Esophagus squamous epithelium (tissue), 5 donors: Measurements from ENCODE around the gene NUDT4B. TPM values are rescaled to one million over a fixed set of nuclear protein-coding genes. Genes with fewer than 3 reads are reported as not detected.
"Not testable (repeated sequence)": the region's sequence is repeated elsewhere in the genome, so short reads cannot be mapped to it uniquely, and the experiment has no call there.

Experiments used
- DNase-seq: peaks from one replicate; lab custom pipeline; 2025; lab: John Stamatoyannopoulos, UW
- H3K27ac ChIP-seq, 4 donors: fragments of 200-600 bp; sonication (generic); one replicate each; pipeline ENCODE4 v1.5.1; 2016 to 2019; ENCODE audit warnings: mild to moderate bottlenecking in 1 of 4
- H3K27me3 ChIP-seq, 4 donors: fragments of 200-600 bp; sonication (generic); 1 replicate in 3 of 4; 2 replicates in 1 of 4; pipeline versions ENCODE4 v1.5.1 to v1.6.0; 2017 to 2021; ENCODE audit warnings: antibody characterized with exemption in 1 of 4
- H3K36me3 ChIP-seq, 3 donors: fragments of 200-600 bp; sonication (generic); one replicate each; pipeline ENCODE4 v1.5.1; 2016 to 2019
- H3K4me1 ChIP-seq, 3 donors: fragments of 200-600 bp; sonication (generic); one replicate each; pipeline ENCODE4 v1.5.1; 2017 to 2019
- H3K4me3 ChIP-seq, 4 donors: fragments of 200-600 bp; sonication (generic); 1 replicate in 3 of 4; 2 replicates in 1 of 4; pipeline ENCODE4 v1.5.1; 2016 to 2019; ENCODE audit warnings: mild to moderate bottlenecking in 2 of 4, moderate library complexity in 1 of 4
- H3K9me3 ChIP-seq, 3 donors: fragments of 200-600 bp; sonication (generic); one replicate each; pipeline ENCODE4 v1.5.1; 2016 to 2019
- WGBS, 2 donors: methylation state at CpG; one replicate each; pipeline ENCODE4 v1.1.5; 2018; 5-methylcytosine and 5-hydroxymethylcytosine counted together
- intact Hi-C: fragments of 100-400 bp; cut with DNase I; formaldehyde crosslinking; loops from one replicate; pipeline ENCODE4 v1.15.0; 2022
- total RNA-seq, 4 donors: library from RNA; depleted of rRNA; stranded (reverse); fragments of >200 nt; gene quantifications; one replicate each; pipeline ENCODE4 v1.1.0, GENCODE V29; 2016
- donor health status: DM: yes; HTN: yes; CAD: no.

NUDT4B gene
- 10 to 100 TPM in 3 of 4 donors, 1 to 10 TPM in 1; 2.0 to 24.6 (median 14.7) TPM for total RNA-seq

DNA sequence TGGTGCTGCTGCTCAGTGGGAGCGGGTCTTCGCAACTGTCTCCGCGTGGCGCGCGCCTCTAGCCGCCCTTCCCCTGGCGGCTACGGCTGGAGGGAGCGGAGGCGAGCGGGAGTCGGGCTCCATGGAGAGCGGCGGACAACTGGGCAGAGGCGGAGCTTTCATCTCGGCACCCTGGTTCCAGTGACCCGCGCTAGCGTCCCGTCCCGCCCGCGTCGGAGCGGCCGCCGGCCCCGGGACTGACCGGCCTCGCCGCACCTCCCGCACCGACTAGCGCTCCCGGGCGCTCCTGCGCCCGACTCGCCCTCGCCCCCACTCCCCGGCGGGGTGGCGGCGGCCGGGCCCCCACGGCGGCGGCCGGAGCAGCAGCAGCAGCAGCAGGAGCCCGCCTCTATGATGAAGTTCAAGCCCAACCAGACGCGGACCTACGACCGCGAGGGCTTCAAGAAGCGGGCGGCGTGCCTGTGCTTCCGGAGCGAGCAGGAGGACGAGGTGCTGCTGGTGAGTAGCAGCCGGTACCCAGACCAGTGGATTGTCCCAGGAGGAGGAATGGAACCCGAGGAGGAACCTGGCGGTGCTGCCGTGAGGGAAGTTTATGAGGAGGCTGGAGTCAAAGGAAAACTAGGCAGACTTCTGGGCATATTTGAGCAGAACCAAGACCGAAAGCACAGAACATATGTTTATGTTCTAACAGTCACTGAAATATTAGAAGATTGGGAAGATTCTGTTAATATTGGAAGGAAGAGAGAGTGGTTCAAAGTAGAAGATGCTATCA, at the start of gene NUDT4B:
Gene NUDT4B (plus strand): TSS at position 212 of the 772 bp plus-strand sequence. CDS start 179 bp downstream, at position 391.
- H3K4me3 ChIP-seq, H3K4me1 ChIP-seq, H3K9me3 ChIP-seq, H3K36me3 ChIP-seq, H3K27ac ChIP-seq, DNase-seq, H3K27me3 ChIP-seq, intact Hi-C loops: not testable (repeated sequence)
- WGBS, 2 donors, result no CpG with 5 or more reads among the region's 68 CpGs

DNA sequence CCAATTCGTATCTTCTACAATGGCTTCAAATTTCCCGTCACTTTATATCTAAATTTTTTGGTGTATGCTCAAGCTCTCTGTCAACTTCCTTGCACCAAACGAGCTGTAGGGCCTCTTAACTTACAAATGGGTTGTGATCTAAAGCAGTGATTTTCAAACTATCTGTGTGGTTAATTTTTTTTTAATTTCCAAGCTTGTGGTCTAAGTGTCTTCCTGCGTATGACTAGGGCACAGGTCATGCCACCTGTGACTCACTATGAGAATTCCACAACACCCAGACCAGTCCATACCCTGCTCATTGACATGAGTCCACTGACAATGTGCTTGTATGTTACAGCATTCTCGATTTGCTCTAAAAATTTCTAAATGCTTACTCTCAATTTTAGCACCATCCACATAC, 49.2 kb upstream of the NUDT4B start:
- DNase-seq, H3K36me3 ChIP-seq, H3K27me3 ChIP-seq, H3K4me3 ChIP-seq, intact Hi-C loops, H3K4me1 ChIP-seq, H3K9me3 ChIP-seq, H3K27ac ChIP-seq: not testable (repeated sequence)
- no CpG with 5 or more reads among the region's 5 CpGs for WGBS, 2 donors

GRCh38 chr1:148702242-148702641, 46.3 kb upstream of the NUDT4B start:
- WGBS, 2 donors, result 100% methylated on average over 1 of the region's 1 CpG
- intact Hi-C loops, H3K27me3 ChIP-seq, DNase-seq, H3K9me3 ChIP-seq, H3K4me1 ChIP-seq, H3K4me3 ChIP-seq, H3K27ac ChIP-seq, H3K36me3 ChIP-seq: not testable (repeated sequence)

- intact Hi-C loops, DNase-seq, H3K4me1 ChIP-seq, H3K27ac ChIP-seq, H3K36me3 ChIP-seq, H3K4me3 ChIP-seq, H3K9me3 ChIP-seq, H3K27me3 ChIP-seq: not testable (repeated sequence)
- WGBS, 2 donors, result no CpG with 5 or more reads among the region's 5 CpGs
Measured at GRCh38 chr1:148703973-148704591, 44.5 kb upstream of the NUDT4B start.

DNA sequence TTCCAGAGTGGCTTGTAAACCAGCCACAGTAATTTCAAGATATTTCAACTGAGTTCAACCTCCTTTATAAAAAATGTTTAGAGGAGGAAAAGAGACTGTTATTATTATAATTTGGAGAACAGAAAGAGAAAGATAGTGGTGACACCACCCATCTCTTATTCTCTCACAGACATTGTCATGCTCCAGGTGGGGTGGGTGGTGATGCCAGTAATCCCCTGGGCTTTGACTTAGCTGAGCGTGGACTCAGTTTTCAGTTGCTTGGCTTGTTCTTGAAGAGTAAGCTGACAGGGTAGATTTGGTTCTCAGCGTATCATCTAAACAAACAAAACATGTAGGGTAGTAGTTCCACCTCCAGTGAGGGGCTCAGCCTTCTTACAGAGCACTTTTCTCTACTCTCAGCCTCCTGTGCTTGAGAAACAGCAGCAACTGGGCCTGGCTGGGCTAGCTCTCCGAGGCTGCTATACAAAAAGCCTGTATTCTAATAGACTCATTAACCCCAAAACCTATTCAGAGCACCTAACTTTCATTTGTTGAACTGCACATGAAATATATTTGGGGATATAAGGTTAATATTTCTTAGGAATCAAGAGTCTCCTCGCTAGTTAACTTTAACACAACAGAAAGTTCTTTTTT, 43.1 kb upstream of the NUDT4B start:
- DNase-seq, H3K4me3 ChIP-seq, H3K9me3 ChIP-seq, H3K27me3 ChIP-seq, intact Hi-C loops, H3K36me3 ChIP-seq, H3K27ac ChIP-seq, H3K4me1 ChIP-seq: not testable (repeated sequence)
- no CpG with 5 or more reads among the region's 4 CpGs for WGBS, 2 donors

DNA sequence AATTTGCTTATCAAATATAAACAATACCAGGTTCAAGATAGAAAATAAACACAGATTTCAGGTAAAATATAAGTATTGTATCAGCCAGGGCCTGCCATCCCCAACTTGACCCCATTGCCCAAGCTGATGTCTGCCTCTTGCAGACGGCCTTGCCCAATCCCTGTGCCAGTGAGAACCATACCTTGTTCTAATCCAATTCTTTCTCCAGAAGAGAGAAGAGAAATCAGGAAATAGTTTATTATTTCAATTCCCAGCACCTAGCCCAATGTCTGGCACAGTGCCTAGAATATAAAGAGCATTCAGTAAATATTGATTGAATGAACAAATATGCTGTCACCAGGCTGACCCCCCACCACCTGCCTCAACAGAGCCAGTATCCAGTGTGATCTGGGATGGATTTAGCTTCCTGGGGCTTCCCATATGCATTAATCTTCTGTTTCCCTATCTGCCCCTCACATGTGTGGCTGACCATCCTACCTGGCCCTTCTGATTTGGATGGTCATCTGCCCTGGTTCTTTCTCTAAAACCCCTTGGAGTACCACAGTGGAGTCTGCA, 39.7 kb upstream of the NUDT4B start:
- H3K36me3 ChIP-seq, H3K4me3 ChIP-seq, intact Hi-C loops, DNase-seq, H3K27ac ChIP-seq, H3K4me1 ChIP-seq, H3K27me3 ChIP-seq, H3K9me3 ChIP-seq: not testable (repeated sequence)
- no CpG with 5 or more reads among the region's 1 CpG for WGBS, 2 donors

DNA sequence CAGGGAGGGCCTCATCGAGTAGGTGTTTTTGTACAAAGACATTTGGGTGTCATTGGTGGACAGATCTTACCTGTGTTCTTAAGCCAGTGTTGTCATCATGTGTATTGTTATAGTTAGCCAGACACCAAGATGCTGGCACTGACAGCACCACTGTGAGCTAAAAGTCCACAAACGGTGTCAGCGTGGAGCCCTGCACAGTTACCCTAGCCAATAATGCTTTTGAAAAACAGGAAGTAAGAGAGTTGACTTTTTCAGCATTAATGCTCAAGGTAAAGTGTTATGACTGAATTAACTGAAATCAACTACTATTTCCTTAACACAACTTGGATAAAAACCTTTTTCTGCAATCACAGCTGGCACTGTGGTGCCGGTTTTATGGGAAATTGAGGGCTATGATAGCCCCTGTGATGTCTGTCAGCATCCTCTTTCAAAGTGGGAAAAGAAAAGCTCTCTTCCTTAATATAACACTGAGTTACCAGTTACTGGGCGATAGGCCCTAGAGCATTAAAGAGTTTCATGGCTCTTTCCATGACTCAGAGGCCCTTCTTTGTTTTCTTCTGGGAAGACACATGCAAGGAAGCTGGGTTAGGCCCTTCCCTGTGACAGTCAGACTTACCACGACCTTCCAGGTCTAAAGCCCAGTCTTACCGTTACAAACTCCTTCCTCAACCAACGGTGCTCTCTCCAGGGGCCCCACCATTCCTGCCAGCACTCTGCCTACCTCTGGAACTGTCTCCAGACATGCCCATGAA, 37.6 kb upstream of the NUDT4B start:
- H3K27ac ChIP-seq, H3K9me3 ChIP-seq, H3K4me3 ChIP-seq, DNase-seq, H3K27me3 ChIP-seq, H3K4me1 ChIP-seq, H3K36me3 ChIP-seq, intact Hi-C loops: not testable (repeated sequence)
- WGBS, 2 donors, result no CpG with 5 or more reads among the region's 8 CpGs

DNA sequence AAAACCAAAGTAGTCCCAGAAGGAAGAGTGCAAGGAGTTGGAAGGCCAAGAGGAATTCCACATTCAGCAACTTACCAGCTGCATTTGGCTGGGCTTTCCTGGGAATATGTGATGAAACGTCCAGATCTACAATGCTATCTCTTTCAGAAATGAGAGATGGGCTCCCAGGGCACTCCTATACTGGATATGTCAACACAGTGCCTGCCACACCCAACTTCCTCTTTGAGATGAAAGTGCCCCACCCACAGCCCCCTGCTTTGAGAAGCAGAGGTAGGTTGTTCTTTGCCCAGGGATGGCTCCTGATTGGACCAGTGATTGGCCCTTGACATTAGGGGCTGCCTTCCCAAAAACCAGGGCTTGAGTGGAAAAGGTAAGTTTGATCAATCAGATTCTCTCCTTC, 36.2 kb upstream of the NUDT4B start:
- H3K4me3 ChIP-seq, H3K36me3 ChIP-seq, H3K27ac ChIP-seq, H3K4me1 ChIP-seq, H3K27me3 ChIP-seq, DNase-seq, H3K9me3 ChIP-seq, intact Hi-C loops: not testable (repeated sequence)
- no CpG with 5 or more reads among the region's 1 CpG for WGBS, 2 donors

GRCh38 chr1:148715518-148715917, 33.1 kb upstream of the NUDT4B start:
- H3K27ac ChIP-seq, H3K27me3 ChIP-seq, DNase-seq, H3K4me1 ChIP-seq, H3K4me3 ChIP-seq, H3K9me3 ChIP-seq, H3K36me3 ChIP-seq, intact Hi-C loops: not testable (repeated sequence)
- WGBS, 2 donors, result no CpG with 5 or more reads among the region's 3 CpGs

DNA sequence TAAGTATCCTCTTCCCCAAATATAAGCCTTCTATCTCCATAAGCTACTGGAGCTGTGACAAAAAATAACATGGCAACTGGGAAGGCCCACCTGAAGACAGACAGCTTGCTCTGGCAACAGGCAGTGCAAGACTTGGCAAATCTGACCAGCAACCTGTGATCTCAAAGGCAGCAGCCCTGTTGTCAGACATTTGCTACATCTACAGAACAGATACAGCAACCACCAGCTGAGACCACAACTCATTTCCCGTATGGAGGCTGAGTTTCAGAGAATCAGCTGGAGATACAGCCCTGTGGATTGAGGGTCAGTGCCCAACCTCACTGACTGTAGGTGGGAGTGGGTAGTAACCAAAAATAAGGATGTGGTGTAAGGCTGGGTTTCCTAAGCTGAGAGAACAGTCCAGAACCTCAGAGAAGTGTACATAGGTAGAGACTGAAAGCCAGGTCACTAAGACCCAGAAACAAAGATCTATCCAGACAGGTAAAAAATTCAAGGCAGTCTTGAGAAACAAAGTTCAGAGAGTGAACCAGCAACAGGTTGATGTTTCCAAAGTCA, 31.5 kb upstream of the NUDT4B start:
- H3K4me3 ChIP-seq, H3K4me1 ChIP-seq, intact Hi-C loops, H3K27ac ChIP-seq, DNase-seq, H3K36me3 ChIP-seq, H3K9me3 ChIP-seq, H3K27me3 ChIP-seq: not testable (repeated sequence)
- no CpG with 5 or more reads among the region's 1 CpG for WGBS, 2 donors

GRCh38 chr1:148720918-148721317, 27.7 kb upstream of the NUDT4B start:
- H3K4me3 ChIP-seq, H3K9me3 ChIP-seq, H3K27me3 ChIP-seq, H3K36me3 ChIP-seq, DNase-seq, intact Hi-C loops, H3K4me1 ChIP-seq, H3K27ac ChIP-seq: not testable (repeated sequence)
- WGBS, 2 donors, result no CpG with 5 or more reads among the region's 9 CpGs

GRCh38 chr1:148722758-148723157, 25.8 kb upstream of the NUDT4B start:
- H3K36me3 ChIP-seq, intact Hi-C loops, H3K4me3 ChIP-seq, H3K9me3 ChIP-seq, DNase-seq, H3K4me1 ChIP-seq, H3K27me3 ChIP-seq, H3K27ac ChIP-seq: not testable (repeated sequence)
- WGBS, 2 donors, result no CpG with 5 or more reads among the region's 2 CpGs
